ENCODE measurements around the gene EVA1C.

- TF ChIP-seq RCOR1 (IDR thresholded peaks at IDR 0.05; ENCODE audit: low read length) = no peak
- TF ChIP-seq CTCF (IDR thresholded peaks at IDR 0.05) = no peak; the same call in 1 of the 2 replicates
- no peak for TF ChIP-seq RAD21 (IDR thresholded peaks at IDR 0.05; ENCODE audit: low read length)
- TF ChIP-seq ZBTB33 (IDR thresholded peaks at IDR 0.05; ENCODE audit: borderline replicate concordance, low read depth) = no peak
- TF ChIP-seq USF2 (IDR thresholded peaks at IDR 0.05; ENCODE audit: borderline replicate concordance, low read depth, low read length) = no peak
These were observed at the start of gene EVA1C for GRCh38 chr21:32412162-32413014.
